GM18520 (cell line): Measurements from ENCODE around the gene SVIL.
"Not testable (repeated sequence)": the region's sequence is repeated elsewhere in the genome, so short reads cannot be mapped to it uniquely, and the experiment has no call there.

Source experiments
- ATAC-seq: cut with Tn5 transposase; IDR thresholded peaks from one replicate; pipeline ENCODE4 v1.9.1; 2021; ENCODE audit not compliant: unreplicated experiment

Gene SVIL

DNA sequence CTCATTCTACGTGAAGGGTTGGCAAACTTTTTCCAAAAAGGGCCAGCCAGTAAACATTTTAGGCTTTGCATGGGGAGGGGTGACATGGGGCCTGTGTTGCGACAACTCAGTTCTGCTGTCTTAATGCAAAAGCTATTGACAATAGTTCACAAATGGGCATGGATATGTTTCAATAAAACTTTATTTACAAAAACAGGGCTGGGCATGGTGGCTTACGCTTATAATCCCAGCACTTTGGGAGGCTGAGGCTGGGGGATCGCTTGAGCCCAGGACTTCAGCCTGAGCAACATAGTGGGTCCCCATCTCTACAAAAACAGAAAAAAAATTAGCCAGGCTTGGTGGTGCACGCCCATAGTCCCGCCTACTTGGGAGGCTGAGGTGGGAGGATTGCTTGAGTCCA, 141.1 kb downstream of the SVIL start:
- no peak for ATAC-seq

DNA sequence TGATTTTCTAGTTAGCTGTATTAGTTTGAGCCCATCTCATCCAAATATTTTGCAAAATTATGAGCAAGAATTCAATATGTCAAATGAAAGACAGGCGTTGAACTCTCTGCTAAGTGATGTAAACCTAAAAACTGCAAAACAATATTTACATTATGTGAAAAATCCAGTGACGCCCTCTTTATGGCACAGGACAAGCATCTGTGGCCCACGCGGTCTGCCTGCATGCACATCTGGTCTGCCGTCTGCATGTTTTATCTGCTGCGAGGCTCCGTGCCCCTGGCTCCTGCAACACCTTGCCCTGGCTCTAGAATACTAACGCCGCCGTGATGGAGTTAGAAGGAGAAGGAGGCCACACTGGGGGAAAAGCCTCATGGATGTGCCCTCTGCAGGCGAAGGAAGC, 142.0 kb downstream of the SVIL start:
- ATAC-seq, result no peak

DNA sequence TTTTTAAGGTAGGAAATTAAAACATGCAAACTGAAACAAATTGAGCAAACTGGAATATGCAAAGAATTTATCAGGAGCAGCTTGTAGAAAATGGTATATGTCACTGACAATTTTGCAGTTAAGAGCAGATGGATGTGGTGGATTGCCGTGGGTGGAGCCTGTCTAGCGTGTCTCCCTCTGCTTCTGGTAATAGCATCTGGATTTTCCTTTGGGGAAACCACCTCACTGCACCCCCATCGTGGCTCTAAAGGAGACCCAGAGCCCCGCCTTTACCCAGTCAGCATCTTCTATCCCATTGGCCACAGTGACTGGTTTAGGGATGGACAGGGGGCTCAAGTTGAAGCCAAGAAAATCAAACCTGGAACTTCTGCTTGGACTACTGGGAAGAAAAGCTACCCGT, 142.9 kb downstream of the SVIL start:
- no peak for ATAC-seq

DNA sequence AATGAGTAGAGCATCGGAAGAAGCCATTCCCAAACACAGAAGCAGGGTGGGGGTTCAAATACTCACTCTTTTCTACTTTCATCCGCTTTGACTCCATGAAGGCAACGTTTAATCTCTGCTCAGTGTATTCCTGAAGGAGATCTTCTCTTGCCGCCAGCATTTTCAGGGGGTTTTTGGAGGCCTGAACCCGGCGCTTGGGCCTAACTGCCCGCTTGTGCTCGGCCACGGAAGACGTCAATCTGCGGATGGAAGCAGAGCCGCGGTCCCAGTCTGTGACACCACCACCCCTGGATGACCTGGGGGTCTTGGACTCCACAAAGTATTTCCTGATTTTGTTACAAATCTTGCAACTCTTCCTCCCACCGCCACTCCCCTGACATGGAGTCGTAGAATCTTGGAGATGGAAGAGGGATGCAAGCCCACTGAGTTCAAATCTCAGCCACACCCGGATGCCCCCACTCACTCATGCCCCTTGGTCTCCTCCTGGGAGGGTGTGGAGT, 143.9 kb downstream of the SVIL start:
- ATAC-seq, result not testable (repeated sequence)

DNA sequence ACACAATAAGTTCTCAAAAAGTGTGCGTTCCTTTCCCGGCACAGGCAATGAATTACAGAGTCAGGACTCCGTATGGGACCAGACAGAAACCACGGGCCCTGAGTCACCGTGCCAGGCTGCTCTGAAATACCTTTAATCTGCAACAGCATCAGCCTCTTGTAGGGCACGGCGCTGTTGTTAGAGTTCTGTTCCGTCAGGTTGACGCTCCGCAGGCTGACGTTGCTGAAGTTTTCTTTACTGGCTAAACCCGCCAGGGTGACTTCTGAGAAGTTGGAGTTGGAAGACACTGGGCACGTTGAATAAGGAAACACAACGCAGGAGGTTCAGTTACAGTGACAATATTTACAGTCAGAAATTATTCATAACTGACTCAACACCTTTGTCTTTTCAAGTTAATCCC, 146.3 kb downstream of the SVIL start:
- not testable (repeated sequence) for ATAC-seq

DNA sequence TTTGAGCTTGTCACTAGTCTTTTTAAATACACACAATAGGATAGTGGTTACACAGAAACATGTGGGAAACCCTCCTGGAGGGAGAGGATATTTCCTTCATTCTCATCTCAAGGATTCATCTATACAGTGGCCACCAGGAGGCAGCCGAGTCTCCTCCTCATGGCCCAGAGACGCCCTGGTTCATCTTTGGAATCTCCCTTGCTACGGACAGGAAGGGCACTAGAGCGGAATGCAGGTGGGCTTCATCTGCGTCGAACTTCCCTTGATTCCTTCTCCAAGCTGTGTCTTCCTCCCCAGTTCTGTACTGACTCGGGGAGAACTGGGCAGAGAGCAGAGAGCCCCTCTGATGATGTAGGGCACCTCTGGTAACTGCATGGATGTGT, 146.9 kb downstream of the SVIL start:
- not testable (repeated sequence) for ATAC-seq

DNA sequence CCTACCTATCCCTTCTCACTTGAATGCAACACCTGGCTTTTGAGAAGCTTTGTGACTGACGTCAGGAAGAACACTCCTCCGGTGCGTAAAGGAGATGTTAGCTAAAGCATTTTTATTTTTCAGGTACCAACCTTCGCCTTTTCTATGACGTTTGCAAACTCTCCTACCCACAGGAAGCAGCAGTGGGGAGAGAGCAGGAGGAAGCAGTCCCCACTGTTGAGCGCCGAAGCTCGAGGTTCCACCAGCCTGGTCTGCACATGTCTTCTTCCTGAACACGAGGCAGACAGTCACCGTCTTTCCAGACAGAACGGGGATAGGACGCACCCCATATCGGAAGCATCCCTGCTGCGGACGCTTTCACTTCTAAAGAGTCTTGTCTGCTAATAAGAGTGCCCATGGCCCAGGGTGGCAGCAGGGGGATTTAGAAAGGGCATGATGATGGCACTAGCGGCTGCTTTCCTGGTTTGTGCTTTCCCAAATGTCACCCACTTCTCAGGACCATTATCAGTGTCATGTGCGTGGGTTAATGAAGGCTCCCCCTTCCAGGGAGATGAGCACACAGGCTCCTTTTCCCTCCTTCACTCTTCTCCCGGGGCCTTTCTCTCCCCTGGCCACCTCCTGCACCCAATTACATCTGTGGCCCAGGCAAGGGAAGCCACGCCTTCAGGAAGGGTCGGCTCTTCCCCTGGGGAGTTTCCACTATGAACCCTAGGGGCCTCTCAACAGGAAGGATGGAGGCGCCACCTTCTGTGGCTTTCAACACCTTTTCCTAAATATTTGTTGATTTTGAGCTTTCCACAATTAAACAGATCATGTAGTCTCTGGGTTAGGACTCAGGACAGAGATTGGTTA, 147.5 kb downstream of the SVIL start:
- not testable (repeated sequence) for ATAC-seq

DNA sequence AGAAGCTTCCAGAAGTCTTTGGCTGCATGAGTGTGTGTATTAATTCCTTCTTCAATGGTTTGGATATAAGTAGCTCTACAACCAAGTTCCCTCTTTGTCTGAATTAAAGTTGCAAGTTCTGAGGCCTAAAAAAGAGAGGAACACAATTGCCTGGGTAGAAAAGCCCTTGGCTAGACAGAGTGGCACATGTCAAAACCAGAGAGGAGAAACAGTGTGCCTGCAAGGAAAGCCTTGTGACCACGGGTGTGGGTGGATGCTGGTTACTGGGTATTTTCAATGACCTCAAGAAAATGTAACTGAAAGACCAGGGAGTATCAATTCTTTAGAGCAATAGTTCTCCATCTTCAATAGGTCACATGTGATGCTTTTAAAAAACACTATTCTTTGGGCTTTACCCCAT, 148.3 kb downstream of the SVIL start:
- no peak for ATAC-seq

DNA sequence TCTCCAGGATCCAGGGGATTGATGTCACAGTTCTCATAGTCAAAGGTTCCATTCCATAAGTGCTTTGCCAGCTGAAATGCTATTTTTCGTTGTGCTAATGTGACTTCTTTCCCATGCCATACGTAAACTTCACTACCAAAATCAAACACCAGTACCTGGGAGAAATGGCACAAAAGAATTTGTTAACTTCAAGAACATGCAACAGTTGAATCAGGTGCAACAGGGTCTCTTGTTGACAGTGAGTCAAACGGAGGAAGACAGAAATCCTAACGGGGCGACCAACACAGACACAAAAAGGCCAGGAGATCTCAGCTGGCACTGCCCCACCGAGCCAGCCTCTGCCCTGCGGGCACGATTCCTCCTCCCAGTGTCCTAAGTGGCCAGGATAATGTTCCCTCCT, 150.1 kb downstream of the SVIL start:
- ATAC-seq, result not testable (repeated sequence)

DNA sequence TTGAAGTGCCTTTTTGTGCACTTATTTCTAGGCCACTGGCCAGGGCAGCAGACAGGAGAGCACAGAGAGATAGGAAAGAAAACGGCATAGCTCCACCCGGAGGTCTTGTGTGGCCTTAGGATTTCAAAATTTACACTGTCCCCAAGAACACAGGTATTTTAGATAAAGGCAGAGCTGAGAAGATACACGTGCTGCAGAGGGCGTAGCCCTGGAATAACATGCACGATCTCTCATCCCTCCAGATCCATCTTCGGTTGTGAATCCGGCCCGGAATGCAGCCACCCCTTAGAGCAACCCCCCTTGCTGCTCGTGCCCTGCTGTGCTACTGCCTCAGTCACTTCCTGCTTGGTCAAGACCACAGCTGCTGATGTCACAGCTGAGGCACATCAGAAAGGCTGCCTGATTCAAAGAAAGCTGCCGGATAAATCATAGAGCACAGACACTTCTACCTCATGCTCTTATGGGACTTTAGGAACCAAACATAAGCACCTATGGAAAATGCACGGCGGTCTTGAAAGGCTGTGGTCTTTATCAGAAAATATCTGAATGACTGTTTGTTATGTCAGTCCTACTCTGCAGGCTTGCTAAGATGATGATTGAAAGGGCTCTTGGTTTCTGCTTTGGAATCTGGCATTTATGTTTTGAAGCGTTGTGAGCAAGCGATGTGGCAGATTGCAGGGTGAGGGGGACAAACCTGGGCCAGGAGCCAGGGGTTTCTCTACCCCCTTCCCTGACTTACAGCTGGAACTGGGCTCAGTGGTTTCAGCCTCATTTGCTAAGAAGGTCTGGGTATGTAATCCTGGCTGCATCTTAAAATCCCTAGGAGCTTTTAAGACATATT, 152.0 kb downstream of the SVIL start:
- no peak for ATAC-seq

DNA sequence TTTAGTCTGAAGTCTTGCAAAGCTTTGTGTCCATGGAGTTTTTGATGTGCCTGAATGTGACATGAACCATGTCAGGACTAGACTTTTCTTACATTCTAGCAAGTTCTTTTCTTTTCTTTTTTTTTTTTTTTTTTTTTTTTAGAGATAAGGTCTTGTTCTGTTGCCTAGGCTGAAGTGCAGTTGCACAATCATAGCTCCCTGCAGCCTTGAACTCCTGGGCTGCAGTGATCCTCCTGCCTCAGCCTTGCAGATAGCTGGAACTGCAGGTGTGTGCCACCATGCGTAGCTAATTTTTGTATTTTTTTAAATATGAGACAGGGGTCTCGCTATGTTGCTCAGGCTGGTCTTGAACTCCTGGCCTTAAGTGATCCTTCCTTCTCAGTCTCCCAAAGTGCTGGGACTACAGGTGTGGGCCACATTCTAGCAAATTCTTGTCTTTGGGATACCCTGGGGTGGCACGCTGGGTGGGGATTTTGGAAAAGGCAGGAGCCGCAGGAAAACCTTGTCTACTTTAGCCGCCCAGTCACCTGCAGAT, 152.8 kb downstream of the SVIL start:
- ATAC-seq, result no peak

DNA sequence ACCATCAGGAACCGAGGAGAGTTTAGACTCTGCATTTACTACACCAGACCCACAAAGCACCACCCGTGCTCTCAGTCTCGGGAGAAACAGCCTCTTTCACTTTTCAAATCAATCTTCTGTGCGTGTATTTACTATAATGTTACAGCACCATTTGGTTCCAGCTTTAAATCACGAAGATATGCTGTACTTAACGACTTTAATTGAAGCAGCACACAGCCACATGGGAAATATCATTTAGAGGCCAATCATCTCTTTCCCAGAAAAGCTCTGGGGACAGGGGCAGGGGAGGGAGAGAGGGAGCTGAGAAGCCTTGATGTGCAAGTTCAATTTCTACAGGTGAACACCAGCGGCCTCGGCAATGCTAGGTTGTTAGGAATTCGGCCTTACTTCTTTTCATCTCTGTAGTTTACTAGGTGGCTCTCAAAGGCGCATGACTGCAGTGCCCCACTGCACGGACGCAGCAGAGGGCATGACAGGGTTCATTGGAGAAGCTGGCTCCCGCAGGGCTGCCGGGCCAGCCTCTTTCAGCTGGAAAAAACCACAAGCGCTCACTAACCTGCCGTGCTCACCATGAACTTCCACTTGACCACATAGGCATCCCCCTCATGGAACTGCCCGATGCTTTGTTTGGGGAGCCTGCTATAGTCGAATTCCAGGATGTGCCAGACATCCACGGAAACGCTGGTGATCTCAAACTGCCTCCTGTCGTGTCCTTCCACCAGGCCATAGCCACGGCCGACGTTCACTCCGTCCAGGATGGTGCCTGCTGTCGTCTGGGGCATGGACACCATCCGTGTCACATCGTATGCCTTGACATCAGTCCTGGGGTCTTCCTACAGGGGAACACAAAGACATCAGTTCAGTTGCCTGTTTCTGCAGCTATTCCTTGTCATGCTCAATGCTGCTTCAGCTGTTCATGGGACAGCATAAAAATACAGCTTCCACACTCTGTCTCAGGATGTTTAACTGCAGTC, 154.5 kb downstream of the SVIL start:
- no peak for ATAC-seq

DNA sequence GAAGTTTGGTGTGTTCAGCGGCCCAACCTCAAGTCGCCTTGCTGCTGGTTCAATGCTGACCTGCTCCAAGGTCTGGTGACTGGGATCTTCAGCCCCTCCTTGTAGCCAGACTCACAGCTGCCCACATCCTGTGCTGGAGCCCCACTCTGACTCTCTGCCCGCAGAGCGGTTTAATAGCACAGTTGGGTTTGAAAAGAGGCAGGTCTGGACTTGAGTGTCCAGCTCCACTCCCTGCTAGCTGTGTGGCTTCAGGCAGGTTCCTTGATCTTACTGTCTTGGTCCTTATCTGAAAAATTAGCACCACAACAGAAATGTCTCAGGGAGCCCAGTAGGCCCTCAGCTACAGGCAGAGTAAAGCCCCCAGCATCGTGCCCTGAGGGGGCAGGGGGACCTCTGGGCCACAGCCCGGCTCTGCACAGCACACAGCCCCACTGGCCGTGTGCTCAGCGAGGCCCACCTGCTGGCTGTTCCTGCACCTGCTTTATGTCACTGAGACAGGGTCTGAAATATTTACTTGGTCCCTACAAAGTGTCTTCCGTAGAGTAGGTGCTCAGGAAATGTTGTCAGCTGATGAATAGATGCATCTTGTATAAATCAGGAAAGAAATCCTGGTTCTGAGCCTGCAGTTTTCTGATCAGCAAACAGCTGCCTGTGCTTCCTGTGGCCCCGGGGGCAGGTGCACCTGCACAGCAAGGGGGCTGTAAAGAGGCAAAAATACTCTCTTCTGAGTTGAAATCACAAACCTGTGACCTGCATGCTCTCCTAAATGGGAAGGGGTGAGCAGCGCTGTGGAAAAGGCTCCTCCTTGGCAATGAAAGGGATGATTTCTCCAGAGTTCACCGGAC, 155.5 kb downstream of the SVIL start:
- ATAC-seq, result no peak

DNA sequence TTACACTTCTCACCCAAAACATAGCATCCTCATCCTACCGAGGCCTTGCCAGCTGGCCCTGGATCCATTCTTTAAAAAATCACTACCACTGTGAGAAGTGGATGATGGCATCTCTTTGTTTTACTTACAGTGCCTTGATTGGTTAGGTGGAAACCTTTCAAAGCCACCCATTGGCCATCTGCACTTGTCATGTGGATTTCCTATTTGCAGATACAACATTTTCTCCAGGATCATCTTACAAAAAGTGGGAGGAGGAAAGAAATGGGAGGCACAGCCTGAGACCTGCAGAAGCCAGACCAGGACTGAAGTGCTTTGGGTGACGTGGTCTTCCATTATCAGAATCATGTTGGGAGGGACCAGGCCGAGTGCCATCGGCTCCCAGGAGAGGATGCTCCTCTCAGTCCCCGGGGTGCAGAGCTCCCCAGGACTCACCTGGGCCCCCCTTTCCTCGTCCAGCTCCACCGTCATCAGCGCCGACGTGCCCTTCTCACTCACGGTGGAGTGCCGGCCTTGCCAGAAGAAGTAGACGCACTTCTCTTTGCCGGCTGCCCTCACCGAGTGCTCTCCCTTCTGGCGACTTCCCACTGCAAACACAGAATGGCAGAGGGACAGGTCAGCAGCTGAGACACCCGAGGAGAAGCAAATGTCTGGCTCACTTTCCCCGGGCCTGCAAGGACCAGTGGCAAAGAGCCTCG, 161.2 kb downstream of the SVIL start:
- no peak for ATAC-seq

DNA sequence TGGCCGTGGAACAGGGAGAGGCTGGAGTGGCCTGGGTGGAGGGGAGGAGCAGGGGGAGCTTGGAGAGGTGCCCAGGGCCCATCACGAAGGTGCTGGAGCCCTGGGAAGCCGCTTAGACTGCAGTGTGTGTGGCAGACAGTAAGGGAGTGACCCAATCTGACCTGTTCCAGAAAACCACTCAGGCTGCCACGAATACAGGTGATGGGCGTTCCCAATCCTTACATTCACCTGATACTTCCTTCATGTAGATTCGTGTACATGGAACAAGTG, 161.7 kb downstream of the SVIL start:
- ATAC-seq, result no peak

DNA sequence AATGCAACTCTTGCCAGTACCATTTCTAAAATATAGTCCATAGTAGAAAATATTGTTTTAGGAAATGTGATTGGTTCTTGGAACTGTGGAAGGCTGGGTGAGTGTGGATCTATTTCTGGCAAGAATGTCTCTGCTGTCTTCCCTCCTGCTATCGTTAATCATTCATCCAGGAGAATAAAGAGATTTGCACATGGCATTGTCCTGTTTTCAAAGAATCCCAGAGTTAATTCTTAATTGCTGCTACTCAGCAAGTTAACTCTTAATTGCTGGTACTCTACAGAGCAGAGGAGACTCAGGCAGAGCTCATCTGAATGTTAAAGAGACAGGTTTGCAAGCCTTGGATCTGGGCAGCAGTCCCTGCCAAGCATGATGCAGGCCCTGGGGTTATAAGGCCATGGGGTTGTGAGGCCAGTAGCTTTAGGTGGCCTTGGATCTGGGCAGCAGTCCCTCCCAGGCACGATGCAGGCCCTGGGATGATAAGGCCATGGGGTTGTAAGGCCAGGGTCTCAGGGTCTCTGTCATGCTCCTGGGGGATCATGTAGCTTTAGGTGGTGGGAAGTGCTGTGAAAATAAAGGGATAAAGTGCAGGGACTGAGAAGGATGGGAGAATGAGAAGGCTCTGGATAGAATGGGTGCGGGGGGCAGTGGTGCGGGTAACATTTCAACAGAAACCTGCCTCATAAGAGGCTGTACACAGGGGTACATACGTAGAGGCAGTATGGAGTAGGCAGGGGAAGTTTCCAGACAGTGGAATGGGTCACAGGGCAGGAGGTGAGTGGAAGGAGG, 162.3 kb downstream of the SVIL start:
- no peak for ATAC-seq

DNA sequence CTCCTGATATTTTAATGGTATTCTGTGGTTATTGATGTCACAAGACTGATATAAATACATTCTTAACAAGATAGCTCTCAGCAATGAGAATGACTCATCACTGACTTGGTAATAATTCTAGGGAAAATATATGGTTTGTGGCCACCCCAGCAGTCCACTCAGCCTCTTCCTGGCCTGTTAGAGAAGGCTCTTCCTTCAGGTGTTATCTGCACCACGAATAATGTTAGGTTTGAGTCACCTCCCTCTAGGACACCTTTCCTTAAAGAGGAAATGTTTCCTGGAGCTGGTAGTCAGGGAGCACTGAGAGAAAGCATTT, 163.3 kb downstream of the SVIL start:
- ATAC-seq, result no peak

DNA sequence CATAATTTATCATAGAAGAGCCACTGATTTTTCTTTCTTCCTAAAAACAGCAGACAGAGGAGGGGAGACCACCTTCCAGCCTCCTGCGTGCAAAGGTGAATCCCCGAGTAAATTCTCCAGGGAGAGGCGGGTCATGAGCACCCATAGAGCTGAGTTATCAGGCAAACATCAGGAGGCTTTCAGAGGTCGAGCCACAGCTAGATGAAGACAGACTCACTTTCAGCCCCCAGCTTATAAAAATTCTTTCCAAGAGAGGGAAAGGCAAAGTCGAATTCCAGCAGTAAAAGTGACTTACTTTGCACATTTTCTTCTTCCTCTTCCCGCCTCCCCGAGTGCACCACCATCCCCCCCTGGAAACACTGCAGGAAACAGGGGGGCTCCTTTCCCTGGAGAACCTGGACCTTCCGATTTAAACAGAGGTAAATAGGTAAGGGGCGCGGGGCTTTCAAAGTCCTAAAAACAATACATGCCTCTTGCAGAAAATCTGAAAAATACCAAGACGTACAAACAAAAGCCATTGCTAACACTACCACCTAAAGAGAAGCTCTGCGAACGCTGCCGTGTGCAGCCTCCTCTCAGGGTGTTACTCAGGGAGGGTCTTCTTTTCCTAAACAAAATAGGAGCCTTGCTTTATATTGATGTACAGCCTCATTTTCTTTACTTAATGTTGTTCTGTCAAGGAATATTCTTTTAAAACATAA, 163.8 kb downstream of the SVIL start:
- no peak for ATAC-seq
